Skin epidermis (tissue), 12 donors: ENCODE results near the gene MFSD2A.
A peak's percentile ranks its signal among the peaks of the same experiment; 100 is the strongest.
"Not testable (repeated sequence)": the region's sequence is repeated elsewhere in the genome, so short reads cannot be mapped to it uniquely, and the experiment has no call there.

Experiments
- H3K27ac ChIP-seq, 21 experiments: fragments of 200-600 bp; sonication (generic) in 11 of 21; one replicate each; pipeline ENCODE4 v1.5.0; 2020; ENCODE audit warnings: mild to moderate bottlenecking in 3 of 21, inconsistent platforms in 2 of 21, moderate library complexity in 2 of 21
- H3K4me3 ChIP-seq, 7 experiments: fragments of 200-600 bp; sonication (generic) in 2 of 7; one replicate each; pipeline ENCODE4 v1.5.0; 2020; ENCODE audit warnings: inconsistent platforms in 2 of 7, mild to moderate bottlenecking in 2 of 7, moderate library complexity in 1 of 7

The MFSD2A gene

GRCh38 chr1:39992234-39992633, 37.3 kb downstream of the MFSD2A start:
- peak overlapping the region in 2 of 21 experiments; percentile 30 to 36 for H3K27ac ChIP-seq
- no peak overlapping the region for H3K4me3 ChIP-seq

- peak overlapping the region in 1 of 21 experiments; percentile 29 for H3K27ac ChIP-seq
These were observed 37.9 kb downstream of the MFSD2A start for GRCh38 chr1:39992888-39993287.

GRCh38 chr1:39995973-39996393, 41.0 kb downstream of the MFSD2A start:
- Histone ChIP-seq H3K27ac (peak overlapping the region in 2 of 21 experiments; percentile 1 to 51), H3K4me3 (no peak overlapping the region)

More at GRCh38 chr1:39992888-39993287, 37.9 kb downstream of the MFSD2A start:
- H3K4me3 ChIP-seq, result no peak overlapping the region

DNA sequence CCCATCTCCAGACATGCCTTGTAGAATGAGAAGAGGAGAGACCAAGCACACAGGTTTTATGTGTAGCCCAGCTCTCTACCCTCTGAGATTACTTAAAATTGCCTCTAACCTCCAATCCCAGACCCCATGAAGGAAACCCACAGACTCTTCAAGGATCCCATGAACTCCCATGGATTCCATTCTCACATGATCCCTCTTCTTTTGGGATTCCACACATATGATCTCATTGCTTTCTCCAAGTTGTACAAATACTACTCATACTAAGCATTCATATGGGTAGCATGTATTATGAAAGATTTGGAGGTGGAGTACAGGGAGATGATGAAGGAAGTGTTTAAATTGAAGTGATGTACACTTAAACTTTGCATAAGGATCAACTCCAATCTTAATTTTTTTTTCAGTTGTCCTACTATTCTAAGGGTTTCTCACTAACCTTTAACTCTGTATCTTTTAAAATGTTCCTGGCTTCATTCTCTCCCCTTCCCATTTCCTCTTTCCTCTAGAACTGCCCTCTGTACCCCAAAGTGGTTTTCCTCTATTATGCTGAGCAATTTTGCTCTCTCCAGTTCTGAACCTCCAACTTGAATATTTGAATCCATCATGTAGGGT, 41.6 kb downstream of the MFSD2A start:
- Histone ChIP-seq H3K27ac (peak overlapping the region in 1 of 21 experiments; percentile 51), H3K4me3 (no peak overlapping the region)

DNA sequence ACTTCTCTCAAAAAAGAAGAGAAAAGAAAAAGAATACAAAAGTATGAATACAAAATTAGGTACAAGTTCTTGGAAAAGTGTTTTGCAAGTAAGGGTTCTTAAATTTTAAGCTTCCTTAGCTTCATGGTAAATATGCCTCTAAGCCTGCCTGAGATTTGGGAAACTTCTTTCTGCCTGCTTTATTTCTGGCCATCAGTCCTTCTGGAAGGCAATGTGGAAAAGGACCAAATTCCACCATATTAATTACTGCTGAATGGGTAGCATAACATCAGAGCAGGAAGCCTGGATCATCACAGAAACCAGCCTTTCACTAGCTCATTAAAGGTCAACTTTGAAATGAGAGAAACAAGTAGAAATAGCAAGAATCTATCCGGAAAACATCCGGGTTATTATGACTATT, 46.5 kb downstream of the MFSD2A start:
- Histone ChIP-seq H3K27ac (no peak overlapping the region), H3K4me3 (no peak overlapping the region)

DNA sequence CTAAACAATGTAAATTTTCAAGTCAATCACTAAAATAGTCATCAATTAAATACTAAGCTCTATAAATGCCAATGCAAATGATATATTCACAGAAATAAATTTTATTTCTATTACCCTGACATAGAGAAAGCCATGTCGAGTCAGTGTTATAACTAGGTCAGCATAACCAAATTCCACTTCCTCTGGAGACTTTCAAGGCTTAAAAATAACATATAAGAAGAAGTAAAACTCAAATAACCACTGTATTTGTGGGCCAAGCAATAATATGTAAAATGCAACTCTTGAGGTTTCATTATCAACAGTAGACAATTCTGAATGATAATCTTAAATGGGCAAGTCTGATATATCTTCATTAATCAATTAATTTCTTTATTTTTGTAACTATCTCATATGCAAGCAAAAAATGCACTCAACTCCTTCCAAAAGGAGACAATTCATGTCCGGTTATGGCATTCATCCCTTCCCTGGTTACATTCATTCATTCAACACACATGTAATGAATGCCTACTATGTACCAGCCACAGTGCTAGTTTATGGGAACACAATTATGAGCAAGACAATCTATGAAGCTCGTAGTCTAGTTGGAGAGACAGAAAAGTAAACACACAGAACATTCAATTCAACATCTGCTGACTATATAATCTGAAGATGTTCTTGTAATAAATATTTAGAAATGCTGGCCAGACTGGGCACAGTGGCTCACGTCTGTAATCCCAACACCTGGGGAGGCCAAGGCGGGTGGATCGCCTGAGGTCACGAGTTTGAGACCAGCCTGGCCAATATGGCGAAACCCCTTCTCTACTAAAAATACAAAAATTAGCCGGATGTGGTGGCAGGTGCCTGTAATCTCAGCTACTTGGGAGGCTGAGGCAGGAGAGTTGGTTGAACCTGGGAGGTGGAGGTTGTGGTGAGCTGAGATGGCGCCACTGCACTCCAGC, 48.5 kb downstream of the MFSD2A start:
- no peak overlapping the region for H3K4me3 ChIP-seq
- H3K27ac ChIP-seq, result no peak overlapping the region

DNA sequence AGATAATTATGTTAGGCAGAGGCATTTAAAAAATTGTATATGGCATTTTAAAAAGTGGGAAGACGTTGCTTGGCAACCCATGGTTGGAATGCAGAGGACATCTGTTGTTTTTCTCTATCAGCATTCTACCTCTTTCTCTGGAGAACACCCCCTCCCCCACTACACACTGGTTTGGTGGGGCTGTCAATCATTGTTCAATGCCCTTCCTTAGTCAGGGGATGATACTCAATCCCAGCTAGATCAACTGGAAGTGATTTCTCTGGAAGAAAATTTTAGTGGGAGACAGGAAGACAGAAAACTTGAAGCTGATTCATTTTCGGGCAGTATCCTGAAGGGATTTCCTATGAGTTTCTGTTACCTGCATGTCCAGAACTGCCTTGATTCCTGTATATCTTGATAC, 49.9 kb downstream of the MFSD2A start:
- Histone ChIP-seq H3K4me3 (no peak overlapping the region), H3K27ac (peak overlapping the region in 1 of 21 experiments; percentile 2)

DNA sequence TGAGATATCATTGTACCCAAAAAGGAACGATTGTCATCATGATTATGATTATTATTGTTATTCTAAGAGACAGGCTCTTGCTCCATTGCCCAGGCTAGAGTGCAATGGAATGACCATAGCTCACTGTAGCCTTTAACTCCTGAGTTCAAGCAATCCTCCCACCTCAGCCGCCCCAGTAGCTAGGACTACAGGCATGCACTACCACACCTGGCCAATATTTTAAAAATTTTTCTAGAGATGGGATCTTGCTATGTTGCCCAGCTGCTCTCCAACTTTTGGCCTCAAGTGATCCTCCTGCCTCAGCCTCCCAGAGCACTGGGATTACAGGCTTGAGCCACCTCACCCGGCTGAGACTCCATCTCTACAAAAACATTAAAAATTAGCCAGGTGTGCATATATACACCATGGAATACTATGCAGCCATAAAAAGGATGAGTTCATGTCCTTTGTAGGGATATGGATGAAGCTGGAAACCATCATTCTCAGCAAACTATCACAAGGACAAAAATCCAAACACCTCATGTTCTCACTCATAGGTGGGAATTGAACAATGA, 52.6 kb downstream of the MFSD2A start:
- not testable (repeated sequence) for H3K27ac ChIP-seq, H3K4me3 ChIP-seq

GRCh38 chr1:40011198-40011597, 56.3 kb downstream of the MFSD2A start:
- no peak overlapping the region for H3K4me3 ChIP-seq
- no peak overlapping the region for H3K27ac ChIP-seq

GRCh38 chr1:40014253-40014706, 59.3 kb downstream of the MFSD2A start:
- Histone ChIP-seq H3K27ac (no peak overlapping the region), H3K4me3 (no peak overlapping the region)

- H3K27ac ChIP-seq, result no peak overlapping the region
- no peak overlapping the region for H3K4me3 ChIP-seq
These were observed 60.1 kb downstream of the MFSD2A start for GRCh38 chr1:40014812-40015594.

DNA sequence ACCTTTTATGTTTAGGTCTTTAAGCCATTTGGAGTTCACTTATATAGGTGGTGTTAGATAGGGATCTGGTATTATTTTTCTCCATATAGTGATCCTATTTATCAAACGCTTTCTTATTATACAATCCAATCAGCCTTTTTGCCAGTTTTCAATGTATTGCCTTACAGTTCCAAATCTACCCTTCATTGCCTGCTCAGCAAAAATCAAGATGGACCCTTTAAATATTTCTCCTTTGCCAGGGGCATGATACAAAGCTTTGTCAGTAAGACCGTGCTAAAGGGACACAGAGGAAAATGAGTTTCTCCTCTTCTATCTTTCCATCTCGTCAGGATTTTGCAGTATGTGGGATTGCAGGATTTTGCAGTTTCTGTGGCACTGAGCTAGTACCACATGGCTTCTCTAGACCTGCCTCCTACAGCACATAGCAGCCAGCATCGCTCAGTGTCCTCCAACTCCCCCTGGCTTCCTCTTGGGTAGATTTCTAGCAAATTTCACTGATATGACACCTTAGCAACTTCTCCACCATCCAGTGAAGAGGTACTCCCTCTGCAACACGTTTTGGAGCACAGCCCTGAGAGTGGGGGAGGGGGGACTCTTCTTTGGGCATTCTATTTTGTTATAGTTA, 63.1 kb downstream of the MFSD2A start:
- Histone ChIP-seq H3K27ac (no peak overlapping the region), H3K4me3 (no peak overlapping the region)
